NAMALWA (cell line): Measurements from ENCODE around the gene CFAP119.
"Not testable (repeated sequence)": the region's sequence is repeated elsewhere in the genome, so short reads cannot be mapped to it uniquely, and the experiment has no call there.

Experiments used
- DNase-seq: peaks from one replicate; pipeline ENCODE4 v3.0.0-alpha.2; 2015; ENCODE audit warnings: low spot score

CFAP119 gene

GRCh38 chr16:30761928-30762902 is at the start of gene CFAP119, which contains the start of gene RNF40:
Gene CFAP119 (minus strand): TSS chr16:30762062. CDS start chr16:30761748, 314 bp downstream.
Gene RNF40 (plus strand): TSS chr16:30762322. CDS start chr16:30762546, 224 bp downstream.
- peak; percentile 96 for DNase-seq

- DNase-seq = not testable (repeated sequence)
Observed at GRCh38 chr16:30809675-30810074, 47.8 kb upstream of the CFAP119 start.

DNA sequence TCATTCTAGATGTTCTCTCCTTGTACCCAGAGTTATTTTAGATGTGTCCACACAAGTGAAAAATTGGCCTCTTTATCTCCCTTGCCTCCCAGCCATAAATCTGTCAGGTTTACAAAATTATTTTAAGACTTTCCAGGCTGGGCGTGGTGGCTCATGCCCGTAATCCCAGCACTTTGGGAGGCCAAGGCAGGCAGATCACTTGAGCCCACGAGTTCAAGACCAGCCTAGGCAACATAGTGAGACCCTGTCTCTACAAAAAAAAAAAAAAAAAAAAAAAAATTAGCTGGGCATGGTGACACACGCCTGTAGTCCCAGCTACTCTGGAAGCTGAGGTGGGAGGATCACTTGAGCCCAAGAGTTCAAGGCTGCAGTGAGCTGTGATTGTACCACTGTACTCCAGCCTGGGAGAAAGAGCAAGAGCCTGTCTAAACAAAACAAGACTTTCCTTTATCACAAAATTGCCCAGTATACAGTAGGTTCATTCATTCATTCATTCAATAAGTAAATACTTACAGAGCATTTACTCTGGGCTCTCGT is 47.1 kb upstream of the CFAP119 start:
- DNase-seq = not testable (repeated sequence)

GRCh38 chr16:30808146-30808545 is 46.3 kb upstream of the CFAP119 start:
- DNase-seq = no peak

DNA sequence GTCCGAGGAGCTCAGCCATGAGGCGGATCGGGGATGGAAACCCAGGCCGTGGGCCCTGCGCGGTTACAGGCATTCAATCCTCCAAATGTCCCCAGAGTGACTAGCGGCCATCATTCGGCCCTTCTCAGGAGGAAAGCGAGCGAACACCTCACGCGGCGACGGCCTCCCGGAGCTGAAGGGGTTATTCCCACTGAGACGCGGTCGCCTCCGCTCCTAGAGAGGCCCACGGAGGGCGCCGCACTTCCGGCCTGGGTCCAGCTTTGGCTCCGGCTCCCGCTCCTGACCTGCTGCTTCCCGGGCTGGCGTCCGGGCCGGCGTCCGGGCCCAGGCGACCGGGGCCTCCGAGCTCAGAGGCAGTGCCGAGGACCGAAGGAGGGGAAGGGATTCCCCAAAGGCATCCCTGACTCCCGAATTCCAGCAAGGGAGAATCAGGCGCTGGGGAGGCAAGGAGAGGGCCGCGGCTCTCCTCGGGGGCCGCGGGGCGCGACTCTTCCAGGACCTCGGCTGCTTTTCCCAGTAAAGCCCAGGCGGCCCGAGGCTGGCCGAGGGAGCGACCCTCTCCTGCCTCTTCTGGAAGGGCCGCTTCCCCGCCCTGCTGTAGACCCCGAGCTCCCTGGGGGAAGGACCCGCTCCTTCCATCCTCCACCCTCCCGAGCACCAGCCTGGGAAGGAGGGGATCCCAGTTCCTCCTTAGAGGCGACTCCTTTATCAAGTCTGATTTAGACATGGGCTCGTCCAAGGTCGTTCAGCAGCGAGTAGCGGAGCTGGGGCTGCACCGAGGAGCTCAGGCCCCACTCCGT is 43.7 kb upstream of the CFAP119 start:
- DNase-seq = no peak

DNA sequence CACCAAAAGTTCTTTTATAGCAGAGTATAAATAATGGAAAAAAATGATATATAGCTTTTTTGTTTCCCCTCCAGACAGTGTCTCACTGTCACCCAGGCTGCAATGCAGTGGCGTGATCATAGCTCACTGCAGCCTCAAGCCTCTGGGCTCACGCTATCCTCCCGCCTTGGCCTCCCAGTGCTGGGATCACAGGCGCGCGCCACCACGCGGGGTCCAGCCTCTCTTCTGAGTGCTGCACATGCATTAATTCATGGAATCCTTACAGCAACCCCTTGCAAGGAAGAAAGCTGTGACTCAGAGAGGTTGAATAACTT is 43.2 kb upstream of the CFAP119 start:
- no peak for DNase-seq

- no peak for DNase-seq
Observed at GRCh38 chr16:30802936-30803335, 41.1 kb upstream of the CFAP119 start.

GRCh38 chr16:30797670-30798309 is 35.9 kb upstream of the CFAP119 start:
- DNase-seq = peak; percentile 48

- DNase-seq = no peak
Observed at GRCh38 chr16:30794634-30795033, 32.8 kb upstream of the CFAP119 start.

DNA sequence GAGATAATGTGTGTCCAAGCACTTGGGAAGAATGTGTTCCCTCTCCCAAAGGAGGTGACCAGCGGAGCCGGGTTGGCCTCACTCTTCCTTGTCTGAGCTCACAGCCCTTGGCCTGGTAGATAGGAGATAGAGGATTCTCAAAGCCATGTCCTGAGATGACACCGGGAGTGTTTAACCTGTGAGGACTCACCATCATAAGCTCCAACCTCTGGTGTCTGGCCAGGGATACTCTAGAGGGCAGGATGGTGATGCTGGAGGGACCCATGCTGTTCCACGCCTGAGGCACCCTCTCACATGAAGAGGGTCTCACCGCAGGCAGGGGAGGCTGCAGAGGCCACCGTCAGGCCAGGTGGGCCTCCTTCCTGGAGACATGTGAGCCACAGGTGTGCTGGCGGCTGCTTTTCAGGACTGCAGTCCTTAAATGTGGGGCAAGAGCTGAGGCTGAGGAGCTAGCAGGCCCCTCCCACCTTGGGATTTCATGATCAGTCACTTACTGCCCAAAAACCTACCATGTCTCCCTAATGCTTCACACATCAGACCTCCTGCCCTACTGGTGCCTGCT is 31.7 kb upstream of the CFAP119 start:
- DNase-seq = no peak

GRCh38 chr16:30787613-30788378 is 25.9 kb upstream of the CFAP119 start:
- DNase-seq = no peak

GRCh38 chr16:30786936-30787612 is 25.2 kb upstream of the CFAP119 start, which contains the start of gene ZNF629:
Gene ZNF629 (minus strand): TSS chr16:30787205. CDS start chr16:30784482, 2,723 bp downstream.
- no peak for DNase-seq

DNA sequence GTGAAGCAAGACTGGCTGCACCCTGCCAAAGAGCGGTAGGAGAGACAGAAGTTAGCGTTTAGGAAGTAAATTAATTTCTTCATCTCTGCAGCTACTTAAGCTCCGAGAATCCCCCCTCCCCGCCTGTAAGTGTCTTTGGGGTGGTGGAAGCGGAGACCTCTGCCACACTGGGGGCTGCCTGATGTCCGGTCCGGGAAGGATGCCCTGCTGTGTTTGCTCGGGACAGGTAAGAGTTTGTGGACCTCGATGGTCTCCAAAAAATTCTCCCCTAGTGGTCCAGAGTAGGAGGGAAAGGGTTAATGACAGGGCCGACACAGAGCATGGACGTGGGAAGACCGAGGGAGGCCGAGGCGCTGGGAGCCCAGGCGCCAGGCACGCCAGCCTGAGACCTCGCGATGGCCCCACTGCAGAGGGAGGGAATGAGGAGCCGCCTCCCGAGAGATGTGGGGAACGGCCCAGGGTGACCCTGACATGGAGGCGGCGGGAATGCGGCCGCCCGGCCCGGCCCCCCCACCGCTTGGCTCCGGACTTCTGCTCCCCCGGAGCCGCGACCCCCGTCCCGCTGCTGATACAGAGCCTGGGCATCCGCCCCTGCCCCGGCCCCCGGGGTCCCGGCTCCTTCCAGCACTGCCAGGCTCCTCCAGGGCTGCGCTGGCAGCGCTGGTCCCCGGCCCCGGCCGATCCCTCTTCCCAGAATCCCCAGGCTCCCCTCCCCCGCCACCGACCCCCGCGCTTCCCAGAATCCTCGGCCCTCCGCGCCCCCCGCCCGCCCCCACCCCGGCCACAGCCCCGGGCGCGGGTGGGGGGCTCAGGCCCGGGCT is 24.5 kb upstream of the CFAP119 start:
- DNase-seq = no peak

GRCh38 chr16:30785126-30786106 is 23.6 kb upstream of the CFAP119 start:
- no peak for DNase-seq

- no peak for DNase-seq
Observed at GRCh38 chr16:30784215-30784614, 22.4 kb upstream of the CFAP119 start.

GRCh38 chr16:30783280-30784109 is 21.6 kb upstream of the CFAP119 start:
- DNase-seq = no peak
